VCaP (cell line): ENCODE results near the gene ATP11A.

Source experiments
- H3K27ac ChIP-seq: fragments of 450-650 bp; 2 replicates; pipeline ENCODE4 v1.5.1; 2017
- CTCF ChIP-seq: fragments of 450-650 bp; conservative IDR thresholded peaks from 2 replicates; pipeline ENCODE4 v1.5.1; 2017; ENCODE audit warnings: mild to moderate bottlenecking, moderate library complexity

The ATP11A gene

GRCh38 chr13:112822851-112823250 is 133.0 kb downstream of the ATP11A start:
- TF ChIP-seq CTCF, result no peak

GRCh38 chr13:112824429-112824828 is 134.6 kb downstream of the ATP11A start:
- H3K27ac ChIP-seq, result no peak overlapping the region

More at GRCh38 chr13:112822851-112823250, 133.0 kb downstream of the ATP11A start:
- H3K27ac ChIP-seq, result no peak overlapping the region

GRCh38 chr13:112825071-112825470 is 135.2 kb downstream of the ATP11A start:
- H3K27ac ChIP-seq, result no peak overlapping the region
- no peak for TF ChIP-seq CTCF

More at GRCh38 chr13:112824429-112824828, 134.6 kb downstream of the ATP11A start:
- TF ChIP-seq CTCF, result no peak

- no peak for TF ChIP-seq CTCF
- H3K27ac ChIP-seq, result no peak overlapping the region
Measured at GRCh38 chr13:112825875-112826274, 136.0 kb downstream of the ATP11A start.

- TF ChIP-seq CTCF, result no peak
- no peak overlapping the region for H3K27ac ChIP-seq
Measured at GRCh38 chr13:112826565-112826964, 136.7 kb downstream of the ATP11A start.

- TF ChIP-seq CTCF, result no peak
- no peak overlapping the region for H3K27ac ChIP-seq
Measured at GRCh38 chr13:112828082-112828699, 138.4 kb downstream of the ATP11A start.

- H3K27ac ChIP-seq, result no peak overlapping the region
- no peak for TF ChIP-seq CTCF
Measured at GRCh38 chr13:112828756-112829155, 138.9 kb downstream of the ATP11A start.
